NCI-H146 treated with DMSO at 0.1 percent for 48 hours (cell line): ENCODE results near the gene LZTS2.

Source experiments
- DNase-seq: peaks from one replicate; lab custom pipeline; 2025; ENCODE audit not compliant: unreplicated experiment; lab: John Stamatoyannopoulos, UW

The LZTS2 gene

GRCh38 chr10:101050208-101051069 lies 50.8 kb downstream of the LZTS2 start:
- peak; percentile 90 for DNase-seq

- DNase-seq: no peak
Observed at GRCh38 chr10:101052285-101052684, 52.7 kb downstream of the LZTS2 start.

DNA sequence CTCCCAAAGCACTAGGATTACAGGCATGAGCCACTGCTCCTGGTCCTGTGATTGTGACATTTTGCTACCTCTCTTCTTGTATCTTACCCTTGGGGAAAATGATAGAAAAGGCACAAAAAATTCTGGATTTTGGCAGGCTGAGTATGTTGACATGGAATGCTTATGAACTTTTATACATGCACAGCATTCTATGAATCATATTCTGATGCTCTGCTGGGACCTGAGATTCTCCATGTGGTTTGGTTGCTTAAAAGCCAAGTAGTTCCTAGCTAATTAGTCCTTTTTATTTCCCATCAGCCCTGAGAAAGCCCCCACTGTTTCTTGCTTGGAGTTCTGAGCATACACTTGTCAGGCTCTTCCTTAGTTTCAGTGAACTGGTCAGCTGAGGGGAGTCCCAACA lies 53.9 kb downstream of the LZTS2 start:
- no peak for DNase-seq

- no peak for DNase-seq
Observed at GRCh38 chr10:101054351-101054750, 54.7 kb downstream of the LZTS2 start.

- no peak for DNase-seq
Observed at GRCh38 chr10:101054876-101055275, 55.3 kb downstream of the LZTS2 start.

DNA sequence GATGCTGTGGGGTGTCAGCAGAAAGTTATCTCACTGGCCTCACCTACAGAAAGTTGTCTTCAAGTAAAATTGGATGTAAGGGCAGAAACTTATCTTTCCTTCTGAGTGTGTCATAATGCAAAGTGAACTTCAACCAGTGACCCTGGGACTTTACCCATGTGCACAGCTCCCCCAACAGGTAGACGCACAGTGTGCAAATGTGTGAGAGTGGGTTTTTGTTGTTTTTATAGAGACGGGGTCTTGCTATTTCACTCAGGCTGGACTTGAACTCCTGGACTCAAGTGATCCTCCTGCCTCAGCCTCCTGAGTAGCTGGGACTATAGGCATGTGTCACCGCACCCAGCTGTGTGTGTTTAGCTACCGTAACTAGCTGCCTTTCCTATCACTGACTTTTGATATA lies 55.8 kb downstream of the LZTS2 start:
- no peak for DNase-seq

GRCh38 chr10:101056365-101057151 lies 57.0 kb downstream of the LZTS2 start:
- DNase-seq: no peak
